HG03354 (cell line): ENCODE measurements around the gene DPP10.

Experiments used
- ATAC-seq: cut with Tn5 transposase; IDR thresholded peaks from one replicate; pipeline ENCODE4 v1.9.1; 2021; ENCODE audit warnings: mild to moderate bottlenecking; ENCODE audit not compliant: unreplicated experiment, poor library complexity, severe bottlenecking

Gene DPP10

GRCh38 chr2:115569547-115569946, 1127.1 kb downstream of the DPP10 start:
- no peak for ATAC-seq

- no peak for ATAC-seq
Observed at GRCh38 chr2:115572746-115573145, 1130.3 kb downstream of the DPP10 start.

- no peak for ATAC-seq
Observed at GRCh38 chr2:115573756-115574155, 1131.3 kb downstream of the DPP10 start.

GRCh38 chr2:115574667-115575066, 1132.2 kb downstream of the DPP10 start:
- no peak for ATAC-seq

GRCh38 chr2:115580784-115581183, 1138.3 kb downstream of the DPP10 start:
- ATAC-seq, result no peak

- no peak for ATAC-seq
Observed at GRCh38 chr2:115584507-115584906, 1142.1 kb downstream of the DPP10 start.

- no peak for ATAC-seq
Observed at GRCh38 chr2:115596659-115597375, 1154.4 kb downstream of the DPP10 start.

GRCh38 chr2:115603285-115603684, 1160.8 kb downstream of the DPP10 start:
- no peak for ATAC-seq

GRCh38 chr2:115606350-115606749, 1163.9 kb downstream of the DPP10 start:
- ATAC-seq, result no peak

GRCh38 chr2:115609978-115610377, 1167.5 kb downstream of the DPP10 start:
- no peak for ATAC-seq

GRCh38 chr2:115610888-115611287, 1168.4 kb downstream of the DPP10 start:
- ATAC-seq, result no peak

- no peak for ATAC-seq
Observed at GRCh38 chr2:115624332-115624731, 1181.9 kb downstream of the DPP10 start.

GRCh38 chr2:115634578-115634977, 1192.1 kb downstream of the DPP10 start:
- ATAC-seq, result no peak

- ATAC-seq, result no peak
Observed at GRCh38 chr2:115635430-115635829, 1193.0 kb downstream of the DPP10 start.

GRCh38 chr2:115649731-115650130, 1207.3 kb downstream of the DPP10 start:
- ATAC-seq, result no peak

- ATAC-seq, result no peak
Observed at GRCh38 chr2:115650827-115651226, 1208.4 kb downstream of the DPP10 start.

GRCh38 chr2:115652652-115653051, 1210.2 kb downstream of the DPP10 start:
- no peak for ATAC-seq

- ATAC-seq, result no peak
Observed at GRCh38 chr2:115654362-115654761, 1211.9 kb downstream of the DPP10 start.

GRCh38 chr2:115678129-115678528, 1235.7 kb downstream of the DPP10 start:
- no peak for ATAC-seq

- ATAC-seq, result no peak
Observed at GRCh38 chr2:115684345-115684744, 1241.9 kb downstream of the DPP10 start.

GRCh38 chr2:115691409-115691808, 1249.0 kb downstream of the DPP10 start:
- no peak for ATAC-seq

GRCh38 chr2:115694651-115695050, 1252.2 kb downstream of the DPP10 start:
- ATAC-seq, result no peak
